Activated CD4-positive, alpha-beta memory T cell treated with anti-CD3 and anti-CD28 coated beads, Interleukin-2, amount 10 ng/mL, durations not matched to agents 7 days and 5 days (primary cell): ENCODE data around the gene MIA2. TPM values are rescaled to one million over a fixed set of nuclear protein-coding genes. Genes with fewer than 3 reads are reported as not detected.

ENCODE experiments used
- CTCF ChIA-PET: fragments of 350-600 bp; sonication (Branson Sonifier 250); formaldehyde crosslinking; loops from one replicate; lab custom pipeline; 2021; ENCODE audit warnings: antibody characterized with exemption, inconsistent platforms; lab: Charles Lee
- POLR2A ChIA-PET: fragments of 350-600 bp; sonication (Branson Sonifier 250); formaldehyde crosslinking; loops from one replicate; lab custom pipeline; 2021; ENCODE audit warnings: antibody characterized with exemption; lab: Charles Lee
- DNase-seq: peaks from one replicate; pipeline ENCODE4 v3.0.0-alpha.2; 2020
- H3K27ac Mint-ChIP-seq: one replicate; pipeline ENCODE4 v1.8.0; 2021; ENCODE audit warnings: mild to moderate bottlenecking, mixed read lengths
- H3K27me3 Mint-ChIP-seq: one replicate; pipeline ENCODE4 v1.8.0; 2021; ENCODE audit warnings: mixed read lengths
- H3K36me3 Mint-ChIP-seq: one replicate; pipeline ENCODE4 v1.8.0; 2021; ENCODE audit warnings: low read depth, mixed read lengths
- H3K4me1 Mint-ChIP-seq: one replicate; pipeline ENCODE4 v1.8.0; 2021; ENCODE audit warnings: mixed read lengths
- H3K4me3 Mint-ChIP-seq: one replicate; pipeline ENCODE4 v1.8.0; 2021; ENCODE audit warnings: mild to moderate bottlenecking, mixed read lengths
- H3K9me3 Mint-ChIP-seq: one replicate; pipeline ENCODE4 v1.8.0; 2021; ENCODE audit warnings: mixed read lengths
- total RNA-seq, 2 experiments: library from RNA; stranded (reverse); gene quantifications; one replicate each; pipeline ENCODE4 v1.2.3, GENCODE V29; 2021

Gene MIA2
- total RNA-seq, 2 experiments from 2014 or later, result 30.8 to 33.0 TPM

DNA sequence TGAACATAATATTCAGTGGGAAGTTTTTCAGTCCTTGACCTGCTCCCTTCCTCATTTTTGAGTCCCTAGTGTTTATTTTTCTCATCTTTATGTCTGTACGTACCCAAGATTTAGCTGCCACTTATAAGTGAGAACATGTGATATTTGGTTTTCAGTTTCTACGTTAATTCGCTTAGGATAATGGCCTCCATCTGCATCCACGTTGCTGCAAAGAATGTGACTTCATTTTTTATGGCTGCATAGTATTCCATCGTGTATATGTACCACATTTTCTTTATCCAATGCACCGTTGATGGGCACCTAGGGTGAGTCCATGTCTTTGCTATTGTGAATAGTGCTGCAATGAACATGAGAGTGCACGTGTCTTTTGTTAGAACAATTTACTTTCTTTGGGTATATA lies 30.3 kb downstream of the MIA2 start:
- POLR2A ChIA-PET, result interaction anchor here (0.8 kb wide), 1 partner anchor 169 kb away, joined by 3 read pairs; the partner anchor contains the start of gene FBXO33
- peaks cover 7% of the 10 kb centered on the region for H3K9me3 Mint-ChIP-seq

DNA sequence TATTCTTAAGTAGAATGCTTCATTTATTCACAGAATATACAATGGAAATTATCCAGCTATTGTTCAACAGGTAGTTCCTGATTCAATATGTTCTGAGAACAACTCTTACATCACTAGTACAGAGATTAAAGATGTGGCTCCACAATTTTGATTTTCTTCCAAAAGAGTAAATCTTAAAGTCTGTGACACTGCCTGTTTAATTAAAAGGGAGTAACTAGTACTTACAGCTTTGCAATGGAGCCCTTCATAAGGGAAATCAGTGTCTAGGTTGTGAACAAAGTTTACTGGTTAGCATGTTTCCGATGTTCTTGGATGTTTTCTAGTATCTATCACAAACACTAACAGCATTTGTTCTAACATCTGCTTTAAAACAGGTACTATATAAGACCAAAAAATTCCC lies 30.8 kb downstream of the MIA2 start:
- ChIA-PET CTCF (interaction anchor here (0.6 kb wide), 1 partner anchor 11 kb away, joined by 3 read pairs; no protein-coding TSS in a partner anchor), POLR2A (interaction anchor here (0.8 kb wide), 1 partner anchor 168 kb away, joined by 3 read pairs; the partner anchor contains the start of gene FBXO33)
- Mint-ChIP-seq H3K27me3 (no peaks in the 10 kb centered on the region), H3K27ac (no peak overlapping the region), H3K4me1 (peaks cover 30% of the 10 kb centered on the region), H3K9me3 (peaks cover 7% of the 10 kb centered on the region), H3K4me3 (no peak overlapping the region), H3K36me3 (peaks cover 18% of the 10 kb centered on the region)
- no peak for DNase-seq

More for the DNA sequence above, 30.3 kb downstream of the MIA2 start:
- CTCF ChIA-PET, result no interaction called here
- Mint-ChIP-seq H3K4me3 (no peak overlapping the region), H3K27ac (no peak overlapping the region), H3K27me3 (no peaks in the 10 kb centered on the region), H3K4me1 (peaks cover 25% of the 10 kb centered on the region), H3K36me3 (peaks cover 18% of the 10 kb centered on the region)
- DNase-seq, result no peak

DNA sequence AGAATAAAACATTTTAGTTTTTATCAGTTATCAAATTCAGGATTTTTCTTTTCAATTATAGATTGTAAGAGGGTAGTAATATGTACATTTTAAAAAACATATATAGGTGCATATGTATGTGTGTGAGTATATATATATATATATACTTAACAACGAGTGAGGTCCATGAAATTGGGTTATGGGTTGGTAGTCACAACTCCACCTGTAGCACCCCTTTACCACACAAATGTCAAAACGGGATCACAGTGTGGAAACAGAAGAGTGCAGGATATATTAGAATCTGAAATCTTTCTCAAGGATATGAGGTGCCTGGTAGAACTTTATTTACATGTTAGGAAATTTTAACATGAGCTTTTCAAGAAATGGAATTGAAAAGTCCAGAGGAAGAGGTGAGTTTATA lies 31.3 kb downstream of the MIA2 start:
- ChIA-PET POLR2A (interaction anchor here (5.0 kb wide), 2 partner anchors 35 to 95 kb away, joined by 46 to 75 read pairs; partner anchors contain the start of gene TRAPPC6B), CTCF (interaction anchor here (0.6 kb wide), 1 partner anchor 10 kb away, joined by 3 read pairs; no protein-coding TSS in a partner anchor)
- DNase-seq, result no peak
- Mint-ChIP-seq H3K36me3 (peaks cover 21% of the 10 kb centered on the region), H3K4me1 (peaks cover 34% of the 10 kb centered on the region), H3K27ac (no peak overlapping the region), H3K4me3 (peak overlapping the region; percentile 21), H3K27me3 (no peaks in the 10 kb centered on the region), H3K9me3 (peaks cover 7% of the 10 kb centered on the region)

DNA sequence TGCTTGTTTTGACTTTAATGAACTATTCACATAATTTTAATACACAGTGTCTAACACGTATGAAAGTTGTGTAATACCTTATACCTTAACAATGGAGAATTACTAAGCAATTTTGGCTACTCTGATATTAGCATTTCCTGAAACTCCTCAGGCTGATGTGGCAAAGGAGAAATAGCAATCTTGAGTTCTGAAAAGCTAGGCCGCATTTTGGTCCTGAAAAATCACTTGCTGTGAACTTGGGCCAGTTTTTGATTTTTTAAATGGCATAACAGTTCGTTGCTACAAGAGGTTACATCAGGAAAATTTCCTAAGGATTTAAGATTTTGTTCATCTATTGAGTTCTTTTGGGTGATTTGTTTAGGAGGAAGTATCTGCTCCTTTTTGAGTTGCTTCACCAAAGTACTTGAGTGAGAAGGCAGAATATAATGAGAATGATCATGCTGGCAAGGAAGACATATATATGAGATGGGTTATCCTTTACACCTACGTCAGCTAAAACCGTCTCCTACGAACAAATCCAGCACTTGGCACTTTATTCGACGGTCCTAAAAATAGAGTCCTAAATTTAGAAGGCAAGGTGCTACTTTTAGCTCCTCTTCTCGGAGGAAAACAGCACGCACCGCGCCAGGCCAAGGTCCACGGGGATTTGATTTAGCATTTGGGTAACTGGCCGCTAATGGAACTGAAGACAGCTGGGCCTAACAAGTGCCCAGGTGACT lies 32.2 kb downstream of the MIA2 start:
- peaks cover 43% of the 10 kb centered on the region for H3K4me1 Mint-ChIP-seq
- peaks cover 28% of the 10 kb centered on the region for H3K36me3 Mint-ChIP-seq
- peak overlapping the region; percentile 94 for H3K27ac Mint-ChIP-seq
- POLR2A ChIA-PET, result interaction anchor here (0.8 to 5.0 kb wide), 12 partner anchors 11 to 175 kb away, joined by 3 to 76 read pairs (median 12); partner anchors contain the start of genes FBXO33, GEMIN2, PNN and SEC23A
- no peak for DNase-seq
- peak overlapping the region; percentile 73 for H3K4me3 Mint-ChIP-seq
- peaks cover 7% of the 10 kb centered on the region for H3K9me3 Mint-ChIP-seq
- CTCF ChIA-PET, result interaction anchor here (1.7 kb wide), 1 partner anchor 35 kb away, joined by 4 read pairs; no protein-coding TSS in a partner anchor
- no peaks in the 10 kb centered on the region for H3K27me3 Mint-ChIP-seq

DNA sequence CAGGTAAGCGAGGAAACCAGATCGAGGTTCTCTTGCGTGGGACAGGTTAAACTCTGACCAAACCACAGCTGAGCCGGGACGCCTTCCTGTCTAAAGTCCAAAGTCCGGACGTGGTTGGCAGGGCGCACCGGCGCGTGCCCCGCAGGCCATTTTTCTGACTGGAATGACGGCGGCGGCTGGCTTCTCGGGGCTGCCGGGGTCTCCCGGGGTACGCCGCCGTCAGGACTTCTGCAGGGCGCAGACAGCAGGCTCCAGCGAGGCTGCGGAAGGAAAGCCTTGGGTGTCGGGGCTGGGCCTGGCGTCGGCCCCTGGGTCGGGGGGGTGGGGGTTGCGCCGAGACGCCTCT lies 32.8 kb downstream of the MIA2 start:
- DNase-seq, result no peak
- peaks cover 33% of the 10 kb centered on the region for H3K36me3 Mint-ChIP-seq
- H3K27me3 Mint-ChIP-seq, result no peaks in the 10 kb centered on the region
- ChIA-PET CTCF (interaction anchor here (1.4 to 1.7 kb wide), 2 partner anchors 35 to 96 kb away, joined by 4 to 5 read pairs; partner anchors contain the start of gene TRAPPC6B), POLR2A (interaction anchor here (0.8 to 5.0 kb wide), 16 partner anchors 11 to 175 kb away, joined by 3 to 76 read pairs (median 8); partner anchors contain the start of genes FBXO33, GEMIN2, PNN and SEC23A)
- peaks cover 9% of the 10 kb centered on the region for H3K9me3 Mint-ChIP-seq
- peak overlapping the region; percentile 73 for H3K4me3 Mint-ChIP-seq
- H3K27ac Mint-ChIP-seq, result peak overlapping the region; percentile 94
- H3K4me1 Mint-ChIP-seq, result peaks cover 46% of the 10 kb centered on the region

DNA sequence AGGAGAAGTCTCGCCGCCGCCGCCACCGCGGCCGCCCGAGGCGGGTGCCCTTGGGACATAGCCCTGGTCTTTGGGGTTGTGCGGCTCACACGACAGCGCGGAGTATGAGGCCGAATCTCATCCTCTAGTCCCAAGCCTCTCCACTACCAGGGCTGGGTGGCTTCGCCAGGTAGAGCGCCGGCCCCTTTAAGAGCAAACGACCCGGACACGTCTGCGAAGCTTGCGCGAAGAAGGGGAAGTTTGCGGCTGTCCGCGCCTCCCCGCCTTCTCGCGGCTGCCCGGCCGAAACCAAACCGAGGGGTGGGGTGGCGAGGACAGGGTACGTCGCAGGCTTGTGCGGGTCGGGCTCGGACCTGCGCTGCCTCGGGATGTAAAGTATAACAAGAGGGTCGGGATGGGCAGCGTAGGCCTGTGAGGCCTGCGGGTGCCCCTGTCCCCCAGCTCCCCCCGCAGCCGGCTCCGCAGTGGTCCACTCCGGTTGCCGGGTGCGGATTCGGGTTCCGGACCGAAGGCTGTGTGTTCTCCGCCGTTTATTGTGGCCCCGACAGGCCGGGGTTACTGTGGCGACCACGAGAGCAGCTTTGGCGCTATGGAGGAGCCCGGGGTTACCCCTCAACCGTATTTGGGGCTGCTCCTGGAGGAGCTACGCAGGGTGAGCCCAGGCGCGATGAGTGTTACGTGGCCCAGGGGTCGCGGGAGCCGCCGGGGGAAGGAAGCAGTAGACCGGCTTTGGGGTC lies 33.3 kb downstream of the MIA2 start:
- peaks cover 50% of the 10 kb centered on the region for H3K4me1 Mint-ChIP-seq
- POLR2A ChIA-PET, result interaction anchor here (0.6 to 5.0 kb wide), 23 partner anchors 12 to 174 kb away, joined by 3 to 76 read pairs (median 5); partner anchors contain the start of genes FBXO33, GEMIN2, PNN and SEC23A
- peak overlapping the region; percentile 94 for H3K27ac Mint-ChIP-seq
- H3K4me3 Mint-ChIP-seq, result peak overlapping the region; percentile 73
- peaks cover 35% of the 10 kb centered on the region for H3K36me3 Mint-ChIP-seq
- H3K9me3 Mint-ChIP-seq, result peaks cover 10% of the 10 kb centered on the region
- CTCF ChIA-PET, result interaction anchor here (0.7 to 1.7 kb wide), 7 partner anchors 11 to 160 kb away, joined by 3 to 5 read pairs (median 3); partner anchors contain the start of gene TRAPPC6B
- DNase-seq, result peak; percentile 84
- H3K27me3 Mint-ChIP-seq, result no peaks in the 10 kb centered on the region

DNA sequence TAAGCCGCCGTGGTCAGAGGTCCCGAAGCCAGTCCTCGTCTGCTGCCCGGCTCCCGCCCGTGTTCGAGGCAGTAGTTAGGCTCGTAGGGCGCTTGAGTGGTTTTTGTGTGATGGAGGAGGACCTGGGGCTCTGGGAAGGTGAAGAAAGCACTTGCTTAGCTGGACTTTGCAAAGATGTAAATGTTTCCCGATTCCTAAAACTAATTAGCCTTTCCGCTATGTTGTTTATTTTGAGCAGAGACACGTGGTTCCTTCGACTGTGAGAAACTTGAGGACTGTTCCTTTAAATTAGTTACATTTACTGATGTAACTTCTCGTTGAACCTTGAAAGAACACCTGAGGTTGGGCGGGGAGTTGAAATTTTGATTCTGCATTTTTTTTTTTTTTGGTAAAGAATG lies 33.9 kb downstream of the MIA2 start:
- peaks cover 50% of the 10 kb centered on the region for H3K4me1 Mint-ChIP-seq
- no peak for DNase-seq
- no peaks in the 10 kb centered on the region for H3K27me3 Mint-ChIP-seq
- H3K36me3 Mint-ChIP-seq, result peaks cover 35% of the 10 kb centered on the region
- H3K27ac Mint-ChIP-seq, result peak overlapping the region; percentile 94
- ChIA-PET CTCF (interaction anchor here (0.7 to 1.7 kb wide), 7 partner anchors 12 to 159 kb away, joined by 3 to 5 read pairs (median 3); partner anchors contain the start of gene TRAPPC6B), POLR2A (interaction anchor here (0.8 to 5.0 kb wide), 19 partner anchors 13 to 173 kb away, joined by 3 to 76 read pairs (median 6); partner anchors contain the start of genes FBXO33, GEMIN2, PNN and SEC23A)
- peaks cover 6% of the 10 kb centered on the region for H3K9me3 Mint-ChIP-seq
- peak overlapping the region; percentile 73 for H3K4me3 Mint-ChIP-seq

DNA sequence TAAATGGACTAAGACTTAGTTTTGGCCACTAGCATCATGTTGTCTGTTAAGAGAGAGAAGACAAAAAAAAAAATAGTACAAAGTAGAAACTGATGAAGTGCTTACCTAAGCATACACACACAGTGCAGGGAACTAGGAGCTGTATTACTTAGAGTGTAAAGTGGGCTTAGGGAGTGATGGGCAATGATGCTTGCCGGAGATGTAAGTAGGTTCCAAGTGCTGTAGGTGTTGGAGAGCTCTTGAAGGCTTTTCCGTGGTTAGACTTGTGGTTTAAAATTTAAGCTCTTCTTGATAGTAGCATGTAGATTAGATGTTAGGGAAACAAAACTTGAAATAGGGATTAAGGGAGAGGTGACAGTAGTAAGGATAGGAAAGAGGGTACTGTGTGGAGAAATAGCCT lies 34.7 kb downstream of the MIA2 start:
- H3K27me3 Mint-ChIP-seq, result no peaks in the 10 kb centered on the region
- H3K4me3 Mint-ChIP-seq, result peak overlapping the region; percentile 73
- DNase-seq, result no peak
- ChIA-PET POLR2A (interaction anchor here (0.7 to 5.0 kb wide), 7 partner anchors 38 to 183 kb away, joined by 4 to 76 read pairs (median 28); partner anchors contain the start of genes FBXO33, GEMIN2, PNN and TRAPPC6B), CTCF (interaction anchor here (1.3 kb wide), 1 partner anchor 158 kb away, joined by 5 read pairs; no protein-coding TSS in a partner anchor)
- peaks cover 56% of the 10 kb centered on the region for H3K4me1 Mint-ChIP-seq
- H3K36me3 Mint-ChIP-seq, result peaks cover 39% of the 10 kb centered on the region
- H3K9me3 Mint-ChIP-seq, result peaks cover 8% of the 10 kb centered on the region
- peak overlapping the region; percentile 94 for H3K27ac Mint-ChIP-seq

DNA sequence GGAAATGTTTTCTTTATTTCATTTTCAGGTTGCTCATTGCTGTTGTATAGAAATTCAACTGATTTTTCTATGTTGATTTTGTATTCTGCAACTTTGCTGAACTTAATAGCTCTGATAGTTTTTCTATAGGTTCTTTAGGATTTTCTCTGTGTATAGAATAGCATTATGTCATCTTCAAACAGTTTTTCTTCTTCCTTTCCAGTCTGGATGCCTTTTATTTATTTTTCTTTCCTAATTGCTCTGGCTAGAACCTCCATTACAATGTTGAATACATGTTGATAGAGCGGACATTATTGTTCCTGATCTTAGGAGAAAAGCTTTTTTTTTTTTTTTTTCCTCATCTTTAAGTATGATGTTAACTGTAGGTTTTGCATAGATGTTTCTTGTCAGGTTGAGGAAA lies 39.2 kb downstream of the MIA2 start:
- H3K9me3 Mint-ChIP-seq, result peaks cover 10% of the 10 kb centered on the region
- H3K4me1 Mint-ChIP-seq, result peaks cover 47% of the 10 kb centered on the region
- no peaks in the 10 kb centered on the region for H3K27me3 Mint-ChIP-seq
- H3K36me3 Mint-ChIP-seq, result peaks cover 49% of the 10 kb centered on the region
- H3K4me3 Mint-ChIP-seq, result no peak overlapping the region
- DNase-seq, result no peak
- ChIA-PET POLR2A (no interaction called here), CTCF (no interaction called here)
- H3K27ac Mint-ChIP-seq, result no peak overlapping the region

DNA sequence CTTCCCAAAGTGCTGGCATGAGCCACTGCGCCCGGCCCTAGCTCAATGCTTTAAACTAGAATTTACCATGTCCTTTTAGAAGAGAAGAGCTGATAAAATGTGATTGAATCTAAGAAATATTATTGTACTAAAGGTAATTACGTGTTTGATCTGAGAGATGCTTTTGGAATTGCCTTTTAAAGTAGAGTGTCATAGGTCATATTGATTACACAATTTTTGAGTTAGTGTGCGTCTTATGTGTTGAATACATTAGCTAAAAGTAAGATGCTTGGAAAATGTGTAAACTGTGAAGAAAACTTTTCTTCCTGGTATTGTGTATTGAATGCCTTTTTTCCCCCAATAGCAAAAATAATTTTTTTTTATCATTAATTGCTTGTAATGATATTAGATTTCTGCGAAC lies 41.7 kb downstream of the MIA2 start:
- ChIA-PET CTCF (interaction anchor here (0.6 kb wide), 1 partner anchor 11 kb away, joined by 3 read pairs; no protein-coding TSS in a partner anchor), POLR2A (no interaction called here)
- peaks cover 10% of the 10 kb centered on the region for H3K9me3 Mint-ChIP-seq
- no peaks in the 10 kb centered on the region for H3K27me3 Mint-ChIP-seq
- peaks cover 61% of the 10 kb centered on the region for H3K36me3 Mint-ChIP-seq
- H3K4me1 Mint-ChIP-seq, result peaks cover 32% of the 10 kb centered on the region
- no peak for DNase-seq
- no peak overlapping the region for H3K4me3 Mint-ChIP-seq
- no peak overlapping the region for H3K27ac Mint-ChIP-seq

DNA sequence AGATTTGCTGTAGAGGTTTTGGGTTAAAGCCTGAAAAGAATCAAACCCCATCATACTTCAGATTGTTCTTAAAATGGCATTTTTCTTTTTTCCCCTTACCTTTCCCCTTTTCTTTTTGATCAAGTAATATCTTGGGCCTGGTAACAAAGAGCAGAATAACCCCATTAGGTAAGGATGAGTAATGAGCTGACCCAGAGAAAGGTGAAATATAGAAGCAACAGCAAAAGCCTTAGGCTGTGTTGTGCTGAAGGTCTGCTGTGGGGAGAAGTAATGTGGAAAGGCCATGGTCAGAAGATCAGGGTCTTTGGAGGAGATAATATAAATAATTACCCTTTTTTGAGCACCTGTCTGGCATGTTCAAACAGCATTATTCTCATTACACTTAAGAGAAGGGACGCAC lies 42.3 kb downstream of the MIA2 start:
- Mint-ChIP-seq H3K4me1 (peaks cover 26% of the 10 kb centered on the region), H3K9me3 (peaks cover 10% of the 10 kb centered on the region), H3K36me3 (peaks cover 59% of the 10 kb centered on the region), H3K27me3 (no peaks in the 10 kb centered on the region), H3K27ac (no peak overlapping the region), H3K4me3 (no peak overlapping the region)
- CTCF ChIA-PET, result no interaction called here
- POLR2A ChIA-PET, result no interaction called here
- DNase-seq, result no peak

DNA sequence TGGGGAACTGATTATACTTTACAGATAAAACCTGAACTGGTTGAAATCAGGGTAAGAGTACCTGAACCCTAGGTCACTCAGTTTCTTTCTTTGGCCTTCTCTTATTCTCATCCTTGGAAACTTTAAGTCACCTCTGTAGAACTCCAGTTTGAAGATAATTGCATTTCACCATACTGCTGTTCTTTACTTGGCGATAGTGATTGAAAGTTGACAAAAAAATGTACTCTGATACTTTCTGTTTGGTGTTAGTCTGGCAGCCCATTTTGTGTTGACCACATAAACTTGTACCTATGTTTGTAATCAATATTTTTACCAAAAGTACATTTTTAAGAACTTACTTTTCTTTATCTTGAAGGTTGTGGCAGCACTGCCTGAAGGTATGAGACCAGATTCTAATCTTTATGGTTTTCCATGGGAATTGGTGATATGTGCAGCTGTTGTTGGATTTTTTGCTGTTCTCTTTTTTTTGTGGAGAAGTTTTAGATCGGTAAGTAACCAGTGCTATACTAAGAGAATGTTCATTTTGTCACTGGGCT lies 42.9 kb downstream of the MIA2 start:
- no peak for DNase-seq
- POLR2A ChIA-PET, result no interaction called here
- Mint-ChIP-seq H3K27me3 (no peaks in the 10 kb centered on the region), H3K4me1 (peaks cover 22% of the 10 kb centered on the region), H3K27ac (no peak overlapping the region), H3K4me3 (no peak overlapping the region), H3K9me3 (peaks cover 7% of the 10 kb centered on the region), H3K36me3 (peaks cover 58% of the 10 kb centered on the region)
- CTCF ChIA-PET, result no interaction called here
